ENCODE measurements around the gene KRT34. TPM values are rescaled to one million over a fixed set of nuclear protein-coding genes. Genes with fewer than 3 reads are reported as not detected.

The KRT34 gene
- total RNA-seq, 1 experiment from 2014 or later = not detected

DNA sequence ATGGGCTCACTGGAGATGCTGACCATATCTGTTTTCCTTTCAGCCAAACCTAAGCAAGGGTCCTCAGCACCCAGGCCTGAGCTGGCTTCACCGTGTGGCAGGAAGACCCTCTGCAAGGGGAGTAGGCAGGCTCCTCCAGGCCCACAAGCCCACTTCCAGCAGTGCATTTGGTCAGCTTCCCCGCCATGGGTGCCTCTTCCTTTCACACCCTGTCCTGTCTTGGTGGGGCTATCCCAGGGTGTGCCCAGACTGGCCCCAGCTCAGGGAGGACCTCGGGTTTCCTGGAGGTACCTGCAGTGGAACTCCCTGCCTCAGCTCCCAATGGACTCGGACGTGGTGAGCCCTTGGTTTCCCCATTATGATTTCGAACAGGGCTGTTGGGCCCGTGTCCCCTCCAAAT lies 53.9 kb downstream of the KRT34 start:
- Mint-ChIP-seq H3K36me3 (ENCODE audit: insufficient read depth, unreplicated experiment) (no peaks in the 10 kb centered on the region), H3K27ac (ENCODE audit: unreplicated experiment) (no peak overlapping the region), H3K27me3 (ENCODE audit: unreplicated experiment) (no peaks in the 10 kb centered on the region), H3K9me3 (ENCODE audit: low read depth, unreplicated experiment) (no peaks in the 10 kb centered on the region), H3K4me3 (ENCODE audit: low read depth, unreplicated experiment) (no peak overlapping the region), H3K4me1 (ENCODE audit: low read depth, unreplicated experiment) (peaks cover 19% of the 10 kb centered on the region)
- no TSS peak for BruUV-seq (replicated peaks)
- CTCF ChIA-PET = interaction anchor here (0.5 to 2.2 kb wide), 2 partner anchors 220 to 341 kb away, joined by 3 to 6 read pairs; no protein-coding TSS in a partner anchor
- no peak for DNase-seq
- TF ChIP-seq, protein P1, sequence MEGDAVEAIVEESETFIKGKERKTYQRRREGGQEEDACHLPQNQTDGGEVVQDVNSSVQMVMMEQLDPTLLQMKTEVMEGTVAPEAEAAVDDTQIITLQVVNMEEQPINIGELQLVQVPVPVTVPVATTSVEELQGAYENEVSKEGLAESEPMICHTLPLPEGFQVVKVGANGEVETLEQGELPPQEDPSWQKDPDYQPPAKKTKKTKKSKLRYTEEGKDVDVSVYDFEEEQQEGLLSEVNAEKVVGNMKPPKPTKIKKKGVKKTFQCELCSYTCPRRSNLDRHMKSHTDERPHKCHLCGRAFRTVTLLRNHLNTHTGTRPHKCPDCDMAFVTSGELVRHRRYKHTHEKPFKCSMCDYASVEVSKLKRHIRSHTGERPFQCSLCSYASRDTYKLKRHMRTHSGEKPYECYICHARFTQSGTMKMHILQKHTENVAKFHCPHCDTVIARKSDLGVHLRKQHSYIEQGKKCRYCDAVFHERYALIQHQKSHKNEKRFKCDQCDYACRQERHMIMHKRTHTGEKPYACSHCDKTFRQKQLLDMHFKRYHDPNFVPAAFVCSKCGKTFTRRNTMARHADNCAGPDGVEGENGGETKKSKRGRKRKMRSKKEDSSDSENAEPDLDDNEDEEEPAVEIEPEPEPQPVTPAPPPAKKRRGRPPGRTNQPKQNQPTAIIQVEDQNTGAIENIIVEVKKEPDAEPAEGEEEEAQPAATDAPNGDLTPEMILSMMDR (IDR thresholded peaks at IDR 0.05; ENCODE audit: unreplicated experiment) = no peak
- intact Hi-C loops (cut with micrococcal nuclease; ENCODE audit: unreplicated experiment) = loop anchor here (2.0 to 10.0 kb wide), 2 partner anchors 337 to 471 kb away; no protein-coding TSS in a partner anchor

Other genes with a start within 250 kb of the KRT34 start
- not detected in 2 replicates for gene KRTAP4-6, start 241.8 kb downstream of the KRT34 start, total RNA-seq (2022)
- gene KRTAP4-5, start 232.5 kb downstream of the KRT34 start, total RNA-seq (2022) = not detected in 2 replicates
- not detected in 2 replicates for gene KRTAP4-4, start 221.6 kb downstream of the KRT34 start, total RNA-seq (2022)
- not detected in 2 replicates for gene KRTAP4-3, start 214.1 kb downstream of the KRT34 start, total RNA-seq (2022)
- gene KRTAP4-2, start 204.1 kb downstream of the KRT34 start, total RNA-seq (2022) = not detected in 2 replicates
- not detected in 2 replicates for gene KRTAP4-1, start 197.4 kb downstream of the KRT34 start, total RNA-seq (2022)
- gene KRTAP9-1, start 192.4 kb downstream of the KRT34 start, total RNA-seq (2022) = not detected in 2 replicates
- not detected in 2 replicates for gene KRTAP9-2, start 155.7 kb downstream of the KRT34 start, total RNA-seq (2022)
- not detected in 2 replicates for gene KRTAP9-3, start 149.9 kb downstream of the KRT34 start, total RNA-seq (2022)
- not detected in 2 replicates for gene KRTAP9-8, start 144.3 kb downstream of the KRT34 start, total RNA-seq (2022)
- gene KRTAP9-4, start 132.6 kb downstream of the KRT34 start, total RNA-seq (2022) = not detected in 2 replicates
- gene KRTAP9-9, start 126.9 kb downstream of the KRT34 start, total RNA-seq (2022) = not detected in 2 replicates
- gene KRTAP9-6, start 116.9 kb downstream of the KRT34 start, total RNA-seq (2022) = not detected in 2 replicates
- not detected in 2 replicates for gene KRTAP9-7, start 106.6 kb downstream of the KRT34 start, total RNA-seq (2022)
- not detected in 2 replicates for gene KRTAP29-1, start 79.5 kb downstream of the KRT34 start, total RNA-seq (2022)
- gene KRTAP16-1, start 73.0 kb downstream of the KRT34 start, total RNA-seq (2022) = not detected in 2 replicates
- gene KRTAP17-1, start 66.6 kb downstream of the KRT34 start, total RNA-seq (2022) = not detected in 2 replicates
- not detected in 2 replicates for gene KRT33A, start 31.5 kb downstream of the KRT34 start, total RNA-seq (2022)
- not detected in 2 replicates for gene KRT33B, start 12.5 kb downstream of the KRT34 start, total RNA-seq (2022)
- gene KRT31, start 15.3 kb upstream of the KRT34 start, total RNA-seq (2022) = not detected in 2 replicates
- gene KRT37, start 42.3 kb upstream of the KRT34 start, total RNA-seq (2022) = not detected in 2 replicates
- gene KRT38, start 58.7 kb upstream of the KRT34 start, total RNA-seq (2022) = not detected in 2 replicates
- gene KRT32, start 85.1 kb upstream of the KRT34 start, total RNA-seq (2022) = not detected in 2 replicates
- not detected in 2 replicates for gene KRT35, start 98.8 kb upstream of the KRT34 start, total RNA-seq (2022)
- gene KRT36, start 107.6 kb upstream of the KRT34 start, total RNA-seq (2022) = not detected in 2 replicates
- gene KRT13, start 123.3 kb upstream of the KRT34 start, total RNA-seq (2022) = 45.7 and 323 TPM in 2 replicates
- gene KRT15, start 136.6 kb upstream of the KRT34 start, total RNA-seq (2022) = 83.0 and 86.8 TPM in 2 replicates
- gene KRT19, start 146.0 kb upstream of the KRT34 start, total RNA-seq (2022) = 2,554 and 3,048 TPM in 2 replicates
- not detected in 2 replicates for gene KRT9, start 189.8 kb upstream of the KRT34 start, total RNA-seq (2022)
- 3.8 and 12.2 TPM in 2 replicates for gene KRT14, start 204.6 kb upstream of the KRT34 start, total RNA-seq (2022)
- gene KRT16, start 230.5 kb upstream of the KRT34 start, total RNA-seq (2022) = 3.8 and 4.2 TPM in 2 replicates
- gene KRT17, start 242.3 kb upstream of the KRT34 start, total RNA-seq (2022) = 472 and 593 TPM in 2 replicates

All from Calu3 (cell line).